Astrocyte of the hippocampus (primary cell): ENCODE measurements around the gene ARX.

Experiments used
- DNase-seq: peaks from one replicate; pipeline ENCODE4 v3.0.0; 2011; ENCODE audit warnings: low read depth, low spot score

ARX gene

GRCh38 chrX:25001808-25002660, 13.7 kb downstream of the ARX start:
- DNase-seq: peak; percentile 57

DNA sequence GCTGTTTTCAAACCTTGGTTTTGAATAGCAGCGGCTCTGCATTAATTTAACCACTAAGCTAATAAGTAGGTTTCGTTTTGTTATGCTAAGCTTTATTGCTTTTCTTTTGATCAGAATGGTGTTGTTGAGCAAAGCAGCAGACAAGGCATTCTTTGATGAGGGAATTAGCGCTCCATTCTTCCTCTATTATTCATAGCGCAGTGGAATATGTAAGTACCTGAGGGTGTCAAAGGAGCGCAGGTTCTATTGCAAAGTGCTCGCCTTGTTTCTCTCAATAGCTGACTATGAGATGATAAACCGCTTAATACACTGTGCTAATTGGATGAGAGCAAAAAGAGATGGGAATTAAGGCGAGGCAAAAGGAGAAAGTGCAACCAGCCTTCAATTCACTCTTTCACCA, 16.3 kb downstream of the ARX start:
- DNase-seq: peak; percentile 57

DNA sequence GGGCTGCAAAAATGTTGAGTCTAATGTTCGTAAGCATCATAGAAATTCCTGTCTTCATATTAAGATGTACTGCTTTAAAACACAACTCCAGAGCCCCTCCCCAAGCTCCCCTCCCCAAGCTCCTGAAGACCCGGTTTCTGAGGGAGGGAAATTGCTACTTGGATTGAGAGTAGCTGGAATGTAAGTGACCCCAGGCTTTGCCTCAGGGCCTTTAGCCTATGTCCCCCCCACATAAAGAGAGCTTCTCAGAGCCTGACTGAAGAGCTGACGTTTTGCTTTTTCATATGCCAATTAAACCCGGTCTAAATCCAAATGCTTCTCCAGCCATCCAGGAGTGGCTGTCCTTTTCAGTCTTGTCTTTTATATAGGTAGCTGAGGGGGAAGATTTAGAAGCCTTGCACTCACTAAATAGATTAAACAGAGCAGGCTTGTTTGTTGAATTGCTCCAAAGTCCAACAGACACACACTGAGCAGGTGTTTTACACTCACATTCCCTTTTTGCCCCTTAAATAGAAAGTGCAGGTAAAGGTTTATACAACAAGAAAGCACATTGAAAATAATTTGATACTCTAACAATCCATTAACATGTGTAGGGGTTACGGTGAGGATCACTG, 19.6 kb downstream of the ARX start:
- DNase-seq: no peak

- no peak for DNase-seq
Observed at GRCh38 chrX:24993879-24994278, 21.9 kb downstream of the ARX start.

GRCh38 chrX:24990535-24990934, 25.2 kb downstream of the ARX start:
- peak; percentile 50 for DNase-seq

- no peak for DNase-seq
Observed at GRCh38 chrX:24988314-24988713, 27.5 kb downstream of the ARX start.

- DNase-seq: no peak
Observed at GRCh38 chrX:24987731-24988130, 28.0 kb downstream of the ARX start.

GRCh38 chrX:24985120-24985519, 30.6 kb downstream of the ARX start:
- no peak for DNase-seq

DNA sequence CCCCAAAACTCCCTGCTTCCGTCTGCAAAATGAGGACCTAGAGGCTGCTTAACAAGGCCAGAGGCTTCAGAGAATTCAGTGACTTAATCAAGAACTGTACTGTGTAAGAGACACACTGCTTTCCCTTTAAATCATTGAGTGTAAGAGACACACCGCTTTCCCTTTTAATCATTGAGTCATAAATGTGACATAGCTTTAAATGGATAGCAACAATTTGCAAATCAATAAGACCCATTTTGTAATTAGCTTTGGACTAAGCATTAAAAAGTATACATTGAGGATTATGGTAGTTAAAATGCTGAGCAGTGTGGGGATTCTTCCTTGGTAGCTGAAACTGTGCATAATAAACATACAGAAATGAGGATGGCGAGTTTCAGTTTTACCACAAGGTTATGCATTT, 31.8 kb downstream of the ARX start:
- DNase-seq: no peak

DNA sequence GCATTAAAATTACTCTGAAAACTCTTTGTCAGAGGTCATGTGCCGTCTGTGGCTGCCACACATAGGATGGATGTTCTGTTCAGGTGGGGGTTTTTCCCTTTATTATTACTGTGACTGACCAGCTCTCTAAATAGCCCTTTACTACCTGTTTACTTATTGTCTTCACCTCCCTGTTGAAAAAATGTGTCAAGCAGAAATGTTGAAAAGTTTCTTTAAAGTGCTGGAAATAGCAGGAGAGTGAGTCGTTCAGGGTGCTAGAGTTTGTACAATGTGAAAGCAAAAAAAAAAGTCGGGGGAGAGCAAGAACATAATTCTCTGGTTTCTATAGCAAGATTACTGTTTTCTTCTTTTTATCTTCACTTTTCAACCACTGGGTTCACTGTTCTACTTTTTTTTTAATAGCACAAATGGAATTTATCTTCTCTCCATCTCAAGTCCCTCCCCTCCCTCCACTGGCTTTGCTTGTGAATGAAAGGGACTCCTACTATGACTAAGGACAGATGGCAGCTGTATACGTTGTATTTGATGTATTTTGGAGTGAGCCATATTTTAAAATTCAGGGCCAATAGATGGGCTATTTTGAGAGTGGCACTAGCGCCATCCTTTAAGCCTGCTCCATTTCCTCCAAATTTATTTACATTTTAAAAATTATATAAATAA, 33.3 kb downstream of the ARX start:
- DNase-seq: no peak

DNA sequence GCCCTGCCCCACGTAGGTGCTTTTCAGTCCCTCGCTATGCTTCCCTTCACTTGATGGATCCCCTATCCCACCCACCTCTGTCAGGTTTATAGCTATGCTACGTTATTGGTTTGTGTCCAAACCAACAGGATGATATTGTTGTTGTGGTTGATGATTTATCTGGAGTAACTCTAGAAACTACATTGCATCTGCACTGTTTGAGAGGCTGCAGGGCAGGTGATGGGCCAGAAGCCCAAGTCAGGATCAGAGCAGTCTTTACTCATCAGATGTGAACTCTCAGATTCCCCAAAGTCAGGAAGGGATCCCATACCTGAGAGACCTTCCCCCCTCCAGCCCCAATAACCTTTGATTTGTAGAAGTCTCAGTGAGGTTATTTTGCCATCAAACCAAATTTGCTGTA, 34.7 kb downstream of the ARX start:
- DNase-seq: no peak

GRCh38 chrX:24979081-24979480, 36.7 kb downstream of the ARX start:
- DNase-seq: no peak

GRCh38 chrX:24969812-24970211, 46.0 kb downstream of the ARX start:
- no peak for DNase-seq

- DNase-seq: no peak
Observed at GRCh38 chrX:24965372-24965771, 50.4 kb downstream of the ARX start.

- DNase-seq: peak; percentile 39
Observed at GRCh38 chrX:24963823-24964222, 51.9 kb downstream of the ARX start.

DNA sequence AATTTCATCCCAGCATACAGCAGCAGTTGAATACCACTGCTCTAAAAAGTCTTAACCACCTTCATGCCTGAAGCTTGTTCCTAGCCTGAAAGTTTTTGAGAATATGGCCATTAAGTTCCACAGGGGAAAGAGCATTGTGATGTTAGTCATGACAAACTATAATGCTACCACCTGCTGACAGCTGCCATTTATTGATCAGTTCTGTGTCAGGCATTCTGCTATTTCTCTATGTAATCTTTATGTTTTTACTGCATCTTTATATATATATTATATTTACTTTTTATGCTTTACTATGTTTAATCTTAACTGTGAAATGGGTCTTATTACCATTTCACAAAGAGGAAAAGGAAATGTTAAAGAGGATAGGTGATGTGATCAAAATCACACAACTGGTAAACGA, 54.0 kb downstream of the ARX start:
- no peak for DNase-seq

GRCh38 chrX:24956828-24957227, 58.9 kb downstream of the ARX start:
- DNase-seq: peak; percentile 20

DNA sequence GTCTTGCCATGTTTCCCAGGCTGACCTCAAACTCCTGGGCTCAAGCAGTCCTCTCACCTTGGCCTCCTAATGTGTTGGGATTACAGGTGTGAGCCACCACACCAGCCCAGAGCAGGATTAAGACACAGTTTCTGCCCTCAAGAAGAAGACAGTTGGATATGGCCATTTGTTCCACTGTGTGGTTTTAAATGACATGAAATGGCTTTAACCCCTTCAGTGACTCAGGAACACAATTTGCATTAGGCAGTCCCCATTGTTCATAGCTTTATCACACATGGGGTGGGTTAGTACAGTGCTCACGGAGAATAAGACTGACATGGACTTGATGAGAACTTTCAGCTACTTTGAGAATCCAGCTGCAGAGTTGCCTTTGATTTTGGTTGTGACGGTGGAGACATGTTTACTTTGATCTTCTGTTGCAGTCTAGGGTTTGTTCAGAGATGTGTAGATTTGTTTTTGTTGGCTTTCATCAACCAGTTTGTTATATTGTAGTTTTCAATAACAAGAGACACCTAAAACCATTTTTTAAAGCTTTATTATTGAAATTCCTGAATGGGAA, 60.3 kb downstream of the ARX start:
- no peak for DNase-seq

DNA sequence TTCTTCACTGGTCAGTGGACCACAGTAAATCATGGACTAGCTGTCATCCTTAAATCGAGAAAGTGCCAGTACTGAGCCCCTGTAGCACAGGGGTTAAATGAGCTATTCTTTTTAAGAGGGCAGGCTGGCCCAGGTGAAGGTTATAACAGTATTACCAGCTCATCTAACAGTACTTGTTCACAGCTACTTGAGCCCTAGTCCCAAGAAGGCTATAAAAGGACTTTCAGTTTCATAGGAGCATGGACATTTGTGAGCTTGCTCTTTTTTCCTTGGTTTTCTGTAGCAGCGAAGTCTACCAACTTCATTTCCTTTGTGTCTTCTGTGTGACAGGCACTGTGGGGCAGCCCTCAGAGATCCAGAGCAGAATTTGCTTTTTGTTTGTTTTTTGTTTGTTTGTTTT, 61.0 kb downstream of the ARX start:
- DNase-seq: no peak
